Activated naive CD4-positive, alpha-beta T cell treated with anti-CD3 and anti-CD28 coated beads, Interleukin-2, amount 50 U/mL, for 16 hours (primary cell): ENCODE data around the gene TRIM24.

Experiments used
- DNase-seq: peaks from one replicate; pipeline ENCODE4 v3.0.0-alpha.2; 2020

TRIM24 gene

GRCh38 chr7:138630059-138630610 is 170.1 kb downstream of the TRIM24 start:
- no peak for DNase-seq

GRCh38 chr7:138632384-138632783 is 172.3 kb downstream of the TRIM24 start:
- DNase-seq: no peak

GRCh38 chr7:138632826-138633602 is 173.0 kb downstream of the TRIM24 start:
- no peak for DNase-seq
